ENCODE data around the gene TRIM50. TPM values are rescaled to one million over a fixed set of nuclear protein-coding genes. Genes with fewer than 3 reads are reported as not detected.
"Not testable (repeated sequence)": the region's sequence is repeated elsewhere in the genome, so short reads cannot be mapped to it uniquely, and the experiment has no call there.

TRIM50 gene
- polyA plus RNA-seq (ENCODE audit: insufficient read length in 4 of 4), result under 1 TPM; 0.12 to 0.24 (median 0.22) TPM

GRCh38 chr7:73327922-73328321 is at the start of gene TRIM50, which contains the start of gene FKBP6:
TSS of gene TRIM50 (minus strand) at chr7:73328082. CDS start at chr7:73324787, 3,295 bp downstream.
TSS of gene FKBP6 (plus strand) at chr7:73328161. CDS start at chr7:73328429, 268 bp downstream.
- DNase-seq (ENCODE audit: low read depth in 4 of 4, low spot score in 3 of 4), result not testable (repeated sequence)

- no peak for DNase-seq (ENCODE audit: low read depth in 4 of 4, low spot score in 3 of 4)
These were observed 49.0 kb upstream of the TRIM50 start for GRCh38 chr7:73376671-73377412.

- not testable (repeated sequence) for DNase-seq (ENCODE audit: low read depth in 4 of 4, low spot score in 3 of 4)
These were observed 48.4 kb upstream of the TRIM50 start for GRCh38 chr7:73376262-73376661.

GRCh38 chr7:73373741-73374140 is 45.9 kb upstream of the TRIM50 start:
- DNase-seq (ENCODE audit: low read depth in 4 of 4, low spot score in 3 of 4), result no peak

- no peak for DNase-seq (ENCODE audit: low read depth in 4 of 4, low spot score in 3 of 4)
These were observed 41.7 kb upstream of the TRIM50 start for GRCh38 chr7:73369622-73370021.

GRCh38 chr7:73369009-73369408 is 41.1 kb upstream of the TRIM50 start:
- no peak for DNase-seq (ENCODE audit: low read depth in 4 of 4, low spot score in 3 of 4)

GRCh38 chr7:73366990-73367389 is 39.1 kb upstream of the TRIM50 start:
- DNase-seq (ENCODE audit: low read depth in 4 of 4, low spot score in 3 of 4), result no peak

GRCh38 chr7:73366127-73366526 is 38.2 kb upstream of the TRIM50 start:
- no peak for DNase-seq (ENCODE audit: low read depth in 4 of 4, low spot score in 3 of 4)

- no peak for DNase-seq (ENCODE audit: low read depth in 4 of 4, low spot score in 3 of 4)
These were observed 36.3 kb upstream of the TRIM50 start for GRCh38 chr7:73364006-73364728.

- no peak for DNase-seq (ENCODE audit: low read depth in 4 of 4, low spot score in 3 of 4)
These were observed 35.5 kb upstream of the TRIM50 start for GRCh38 chr7:73363225-73364005.

- DNase-seq (ENCODE audit: low read depth in 4 of 4, low spot score in 3 of 4), result not testable (repeated sequence)
These were observed 32.7 kb upstream of the TRIM50 start for GRCh38 chr7:73360590-73360989.

GRCh38 chr7:73359746-73360375 is 32.0 kb upstream of the TRIM50 start:
- no peak for DNase-seq (ENCODE audit: low read depth in 4 of 4, low spot score in 3 of 4)

GRCh38 chr7:73359306-73359705 is 31.4 kb upstream of the TRIM50 start:
- no peak for DNase-seq (ENCODE audit: low read depth in 4 of 4, low spot score in 3 of 4)

GRCh38 chr7:73358590-73359275 is 30.9 kb upstream of the TRIM50 start:
- no peak for DNase-seq (ENCODE audit: low read depth in 4 of 4, low spot score in 3 of 4)

- DNase-seq (ENCODE audit: low read depth in 4 of 4, low spot score in 3 of 4), result no peak
These were observed 28.3 kb upstream of the TRIM50 start for GRCh38 chr7:73356159-73356558.

GRCh38 chr7:73354821-73355220 is 26.9 kb upstream of the TRIM50 start:
- DNase-seq (ENCODE audit: low read depth in 4 of 4, low spot score in 3 of 4), result no peak

- no peak for DNase-seq (ENCODE audit: low read depth in 4 of 4, low spot score in 3 of 4)
These were observed 26.3 kb upstream of the TRIM50 start for GRCh38 chr7:73354196-73354595.

- no peak for DNase-seq (ENCODE audit: low read depth in 4 of 4, low spot score in 3 of 4)
These were observed 25.4 kb upstream of the TRIM50 start for GRCh38 chr7:73353243-73353642.

- no peak for DNase-seq (ENCODE audit: low read depth in 4 of 4, low spot score in 3 of 4)
These were observed 24.9 kb upstream of the TRIM50 start for GRCh38 chr7:73352784-73353183.
